GM11168 (cell line): ENCODE measurements around the gene UBA7.
"Not testable (repeated sequence)": the region's sequence is repeated elsewhere in the genome, so short reads cannot be mapped to it uniquely, and the experiment has no call there.

ENCODE experiments used
- in situ Hi-C: fragments of 300-500 bp; cut with MboI; formaldehyde crosslinking; loops from one replicate; pipeline ENCODE4 v1.12.0; 2022; ENCODE audit warnings: low sequenced_read_pairs; ENCODE audit not compliant: unreplicated experiment

The UBA7 gene

GRCh38 chr3:49787182-49787464, 26.6 kb downstream of the UBA7 start:
- in situ Hi-C loops = no loop called here

GRCh38 chr3:49786357-49787181, 27.2 kb downstream of the UBA7 start, which contains the start of gene IP6K1:
TSS of gene IP6K1 (minus strand) at chr3:49786542. CDS start at chr3:49748040, 38,502 bp downstream.
- in situ Hi-C loops = no loop called here

GRCh38 chr3:49785565-49786356, 28.0 kb downstream of the UBA7 start:
- in situ Hi-C loops = no loop called here

- in situ Hi-C loops = not testable (repeated sequence)
Measured at GRCh38 chr3:49782277-49782676, 31.5 kb downstream of the UBA7 start.

GRCh38 chr3:49781415-49782199, 32.1 kb downstream of the UBA7 start:
- in situ Hi-C loops = no loop called here

GRCh38 chr3:49780975-49781365, 32.8 kb downstream of the UBA7 start:
- in situ Hi-C loops = not testable (repeated sequence)

GRCh38 chr3:49780080-49780974, 33.4 kb downstream of the UBA7 start:
- in situ Hi-C loops = no loop called here

GRCh38 chr3:49779358-49780079, 34.2 kb downstream of the UBA7 start:
- in situ Hi-C loops = no loop called here

- in situ Hi-C loops = not testable (repeated sequence)
Measured at GRCh38 chr3:49776101-49776500, 37.7 kb downstream of the UBA7 start.

GRCh38 chr3:49775538-49775937, 38.2 kb downstream of the UBA7 start:
- in situ Hi-C loops = no loop called here

- in situ Hi-C loops = no loop called here
Measured at GRCh38 chr3:49772703-49773102, 41.0 kb downstream of the UBA7 start.

- in situ Hi-C loops = no loop called here
Measured at GRCh38 chr3:49771340-49771938, 42.3 kb downstream of the UBA7 start.

- in situ Hi-C loops = no loop called here
Measured at GRCh38 chr3:49769926-49770325, 43.8 kb downstream of the UBA7 start.

GRCh38 chr3:49769286-49769915, 44.4 kb downstream of the UBA7 start:
- in situ Hi-C loops = no loop called here

GRCh38 chr3:49763981-49764380, 49.8 kb downstream of the UBA7 start:
- in situ Hi-C loops = no loop called here

- in situ Hi-C loops = no loop called here
Measured at GRCh38 chr3:49761661-49762060, 52.1 kb downstream of the UBA7 start.

GRCh38 chr3:49759226-49759625, 54.5 kb downstream of the UBA7 start:
- in situ Hi-C loops = no loop called here

- in situ Hi-C loops = no loop called here
Measured at GRCh38 chr3:49757197-49757596, 56.6 kb downstream of the UBA7 start.
